GOT3 (cell line): ENCODE measurements around the gene WHRN.

Experiments
- DNase-seq: peaks from one replicate; lab custom pipeline; 2025; ENCODE audit warnings: mixed read lengths; lab: John Stamatoyannopoulos, UW

WHRN gene

GRCh38 chr9:114513959-114514267, 8.6 kb upstream of the WHRN start:
- DNase-seq, result no peak

DNA sequence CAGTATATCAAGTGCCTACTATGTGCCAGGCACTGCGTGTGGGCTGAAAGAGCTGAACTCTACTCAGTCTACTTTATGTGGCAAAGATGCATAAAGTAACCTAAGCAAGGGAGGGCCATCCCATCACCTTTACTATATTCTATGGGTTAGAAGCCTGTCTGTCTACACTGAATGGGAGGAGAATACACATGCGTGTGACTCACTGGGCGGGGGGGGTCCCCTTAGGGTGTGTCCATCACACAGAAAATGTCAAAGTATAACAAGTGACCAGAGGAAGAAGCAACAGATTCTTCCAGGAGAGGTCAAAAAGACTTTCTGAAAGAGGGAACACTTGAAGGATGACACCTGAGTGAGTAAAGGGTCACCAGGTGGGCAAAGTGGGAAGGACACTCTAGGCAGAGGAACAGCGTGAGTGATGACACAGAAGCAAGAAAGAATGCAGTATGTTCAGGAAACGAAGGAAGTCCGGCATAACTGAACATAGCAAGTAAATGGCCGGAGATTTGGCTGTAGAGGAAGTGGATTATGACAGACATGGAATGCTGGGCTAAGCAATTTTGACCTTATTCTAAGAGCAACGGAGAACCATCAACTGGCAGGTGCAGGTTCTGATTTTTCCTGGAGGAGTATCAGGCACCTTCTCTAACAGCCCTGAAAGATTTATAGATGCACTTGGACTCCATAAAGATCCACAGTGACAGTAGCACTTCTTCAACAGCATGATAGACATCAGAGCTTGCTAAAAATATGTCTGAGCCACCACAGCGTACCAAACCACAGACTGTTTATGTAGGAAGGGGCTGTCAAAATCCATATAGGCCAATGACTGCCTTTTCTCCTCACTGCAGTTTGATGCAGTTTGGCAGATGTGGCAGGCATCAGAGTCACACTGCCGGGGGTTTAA, 8.0 kb upstream of the WHRN start:
- no peak for DNase-seq

DNA sequence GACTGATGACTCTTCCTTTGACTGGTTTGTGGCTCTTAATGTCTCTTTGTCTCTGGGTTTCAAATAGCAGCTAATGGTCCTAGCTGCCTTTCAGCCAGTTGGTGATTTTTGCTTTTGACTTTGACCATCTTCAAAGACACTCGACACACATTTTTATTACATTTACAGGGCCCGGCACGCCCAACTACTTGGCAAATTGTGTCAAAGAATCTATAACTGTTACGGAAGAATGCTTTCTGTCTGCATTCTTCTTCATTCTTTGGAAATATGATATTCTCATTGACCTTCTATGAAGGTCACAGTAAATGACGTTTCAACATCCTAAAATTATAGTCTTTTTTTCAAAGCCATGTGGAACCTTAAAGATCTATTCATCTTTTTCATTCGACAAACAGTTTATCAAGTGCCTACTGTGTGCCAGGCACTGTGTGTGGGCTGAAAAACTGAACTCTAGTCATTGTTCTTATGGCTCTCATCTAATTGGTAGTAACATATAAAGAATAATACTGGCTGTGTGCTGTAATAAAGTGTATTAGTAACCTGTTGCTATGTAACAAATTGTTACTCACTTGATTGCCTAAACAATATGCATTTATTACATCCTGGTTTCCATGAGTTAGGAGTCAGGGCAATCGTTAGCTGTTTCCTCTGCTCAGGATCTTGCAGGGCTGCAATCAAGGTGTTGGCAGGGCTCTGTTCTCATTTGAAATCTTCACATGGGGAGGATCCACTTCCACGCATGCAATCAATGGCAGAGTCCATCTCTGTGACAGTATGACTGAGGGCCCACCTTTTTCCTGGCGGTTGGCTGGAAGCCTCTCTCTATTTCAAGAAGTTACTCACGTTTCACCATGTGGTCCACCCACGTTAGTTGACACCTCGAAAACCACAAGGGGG, 7.0 kb upstream of the WHRN start:
- DNase-seq, result no peak

DNA sequence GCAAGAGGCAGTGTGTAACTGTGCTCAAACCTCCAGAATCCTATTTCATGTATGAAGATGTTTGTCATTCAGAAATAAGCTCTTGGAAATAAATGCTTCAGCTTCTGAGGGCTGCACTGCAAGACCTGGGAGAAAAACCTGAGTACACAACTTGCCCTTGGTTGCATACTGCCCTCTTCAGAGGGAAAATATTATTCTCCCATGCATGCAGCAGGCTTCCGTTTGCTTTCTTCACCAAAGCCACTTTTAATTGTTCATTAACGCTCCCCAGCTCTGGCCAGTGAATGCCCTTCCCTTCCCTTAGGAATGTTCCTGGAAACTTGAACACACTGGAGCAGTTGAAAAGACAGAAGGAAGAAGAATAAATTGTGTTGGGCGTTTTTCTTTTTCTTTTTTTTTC, 2.5 kb upstream of the WHRN start:
- DNase-seq, result no peak

DNA sequence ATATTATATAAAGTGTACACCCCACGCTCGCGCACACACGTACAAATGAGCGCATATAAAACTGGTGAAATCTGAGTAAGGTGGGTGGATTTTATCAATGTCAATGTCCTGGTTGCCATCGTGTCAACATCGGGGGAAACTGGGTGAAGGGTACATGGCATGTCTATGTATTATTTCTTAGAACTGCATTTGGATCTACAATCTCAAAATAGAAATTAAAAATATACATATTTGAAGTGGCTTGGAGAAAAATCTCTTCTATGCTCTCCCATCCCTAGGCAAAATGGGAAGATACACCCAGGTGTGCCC, 763 bp upstream of the WHRN start:
- no peak for DNase-seq

DNA sequence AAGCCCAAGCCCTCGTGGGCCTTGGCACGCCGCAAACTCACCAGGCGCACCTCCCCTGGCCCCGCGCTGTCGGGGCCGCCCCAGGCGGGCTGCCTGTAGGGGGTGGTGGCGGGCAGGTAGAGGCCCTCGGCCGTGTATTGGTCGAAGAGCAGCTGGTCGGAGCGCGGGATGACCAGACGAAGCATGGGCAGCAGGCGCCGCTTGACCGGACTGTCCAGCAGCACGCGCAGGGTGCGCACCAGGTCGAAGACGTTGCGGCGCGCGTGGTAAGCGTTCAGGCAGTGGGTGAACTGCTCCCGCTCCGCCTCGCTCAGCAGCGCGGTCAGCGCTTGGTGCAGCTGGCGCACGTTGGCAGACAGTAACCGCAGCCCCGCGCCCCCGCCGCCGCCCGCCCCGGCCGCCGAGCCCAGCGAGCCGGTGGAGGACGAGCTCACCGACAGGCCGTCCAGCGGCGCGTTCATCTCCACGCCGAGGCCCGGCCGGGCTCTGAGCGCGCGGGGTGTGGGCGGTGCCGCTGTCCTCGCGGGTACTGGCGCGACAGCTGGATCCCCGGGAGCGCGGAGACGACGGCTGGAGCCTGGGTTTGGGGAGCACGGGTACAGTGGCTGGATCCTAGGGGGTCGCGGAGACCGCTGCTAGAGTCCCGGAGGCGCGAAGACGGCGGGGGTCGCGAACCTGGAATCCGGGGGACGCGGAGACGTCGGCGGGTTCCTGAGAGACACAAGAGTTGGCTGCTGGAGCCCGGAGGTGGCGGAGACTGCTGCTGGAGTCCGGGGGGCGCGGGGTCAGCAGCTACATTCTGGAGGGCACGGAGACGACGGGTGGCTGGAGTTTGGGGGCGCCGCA, 709 bp downstream of the WHRN start:
- DNase-seq, result no peak

DNA sequence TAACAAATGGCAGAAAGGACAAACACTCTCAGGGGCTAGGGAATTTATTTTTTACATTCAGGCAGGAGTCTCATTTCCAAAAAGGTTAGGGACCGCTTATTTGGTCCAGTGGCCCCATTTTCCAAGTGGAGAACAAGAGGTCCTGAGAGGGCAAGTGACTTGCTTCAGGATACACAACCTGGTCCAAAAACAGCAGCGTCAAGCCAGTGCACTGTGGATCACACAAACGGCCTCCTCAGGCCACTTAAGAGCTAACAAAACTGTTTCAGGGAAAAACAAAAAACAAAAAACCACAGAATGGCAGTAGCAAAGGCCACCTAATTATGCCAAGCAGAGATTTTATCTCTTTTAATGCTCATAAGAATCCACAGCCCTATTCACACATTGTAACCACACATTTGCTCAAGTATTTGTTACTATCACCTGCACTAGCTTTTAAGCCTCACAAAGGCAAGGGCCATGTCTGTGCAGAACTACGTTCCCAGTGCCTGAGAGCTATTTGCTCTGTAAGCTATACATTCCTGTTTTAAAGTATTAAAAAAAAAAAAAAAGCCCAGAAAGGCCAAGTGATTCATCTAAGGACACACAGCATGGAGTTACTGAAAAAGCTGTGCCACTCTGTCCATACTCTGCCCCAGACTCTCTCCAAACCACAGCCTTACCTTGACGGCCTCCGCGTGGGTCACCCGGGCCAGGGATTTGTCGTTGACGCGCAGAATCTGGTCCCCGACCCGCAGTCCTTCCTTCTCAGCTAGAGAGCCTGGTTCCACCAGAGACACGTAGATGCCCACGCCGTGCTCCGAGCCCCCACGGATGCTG, 1.5 kb downstream of the WHRN start:
- DNase-seq, result no peak

DNA sequence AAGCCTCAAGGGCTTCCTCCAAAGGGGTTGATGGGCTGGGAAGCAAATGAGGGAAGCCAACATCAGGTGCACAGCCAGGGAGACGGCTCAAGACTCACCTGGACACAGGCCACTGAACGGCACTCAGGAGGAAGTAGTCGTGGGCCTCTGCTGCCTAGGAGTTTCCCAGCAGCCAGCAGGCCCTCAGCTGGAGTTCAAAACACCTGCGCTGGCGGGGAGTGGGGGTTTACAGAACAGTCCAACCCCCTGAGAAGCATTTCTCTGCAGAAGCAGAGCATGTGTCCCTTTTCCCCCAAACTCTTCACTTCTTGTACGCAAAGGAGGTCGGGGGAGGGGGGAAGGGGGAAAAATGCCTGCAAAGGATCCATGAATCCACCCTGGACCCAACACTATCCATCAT, 2.3 kb downstream of the WHRN start:
- DNase-seq, result no peak

DNA sequence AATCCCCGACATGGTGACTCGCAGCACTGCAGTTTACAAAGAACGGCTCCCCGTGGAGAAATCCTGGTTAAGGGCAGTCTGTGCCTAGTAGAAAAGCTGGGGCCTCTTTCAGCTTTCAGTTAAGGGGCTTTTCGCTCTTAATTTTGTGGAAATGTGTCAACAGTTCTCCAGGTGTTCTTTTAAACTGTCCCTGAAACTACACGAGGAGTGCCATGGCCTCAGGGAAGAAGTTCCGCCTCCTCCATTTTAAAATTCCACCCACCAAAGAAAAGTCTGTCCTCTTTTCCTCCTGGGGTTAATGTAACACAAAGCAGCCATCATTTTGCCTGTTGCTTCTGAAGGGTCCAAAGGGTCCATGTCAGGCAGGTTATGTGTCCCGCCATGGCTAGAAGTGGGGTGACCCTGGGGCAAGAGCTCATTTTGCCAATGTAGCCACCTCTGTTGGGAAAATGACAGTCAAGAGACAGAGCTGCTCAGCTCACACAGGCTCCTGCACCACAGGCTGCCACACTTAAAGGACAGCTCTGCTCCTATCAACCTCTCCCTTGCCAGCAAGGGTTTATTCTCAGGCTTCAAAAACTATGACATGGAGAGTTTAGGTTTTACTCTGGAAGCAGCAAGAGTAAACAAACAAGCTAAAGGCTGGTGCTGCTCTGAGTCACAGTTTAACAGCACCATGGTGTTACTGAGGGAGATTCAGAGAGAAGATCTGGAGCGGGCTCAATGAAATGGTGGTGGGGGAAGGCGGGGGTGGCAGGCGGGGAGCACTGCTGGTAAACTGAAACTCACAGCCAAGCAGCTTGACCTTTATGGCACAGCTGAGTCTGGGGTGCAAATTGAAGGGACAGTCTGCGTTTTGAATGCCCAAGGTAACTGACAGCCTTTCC, 3.2 kb downstream of the WHRN start:
- no peak for DNase-seq

DNA sequence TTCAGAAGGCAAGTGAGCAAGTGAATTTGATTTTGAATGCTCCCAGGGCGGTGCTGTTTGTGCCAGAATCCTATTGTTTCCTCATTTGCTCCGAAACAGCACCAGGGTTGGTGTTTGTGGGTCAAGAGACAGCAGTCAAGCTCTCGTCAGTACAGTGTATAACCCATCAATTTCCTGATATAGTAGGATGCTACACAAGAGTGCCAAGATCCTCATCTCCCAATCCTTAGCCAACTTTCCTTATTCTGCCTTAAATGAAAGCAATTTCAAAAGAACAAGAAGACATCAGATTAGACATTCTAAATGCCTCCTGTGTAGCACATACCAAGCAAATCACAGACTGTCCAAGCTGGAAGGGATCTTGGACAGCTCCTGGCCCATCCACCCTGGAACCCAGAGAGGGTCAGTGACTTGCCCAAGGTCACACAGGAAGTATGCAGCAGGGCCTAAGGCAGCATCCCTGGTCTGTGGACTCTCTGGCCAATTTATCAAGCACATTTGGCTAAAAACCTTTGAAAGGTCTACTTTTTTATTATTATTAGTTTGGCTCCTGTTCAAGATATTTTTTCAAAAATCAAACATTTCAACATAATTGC, 4.5 kb downstream of the WHRN start:
- no peak for DNase-seq

- DNase-seq, result no peak
These were observed 5.2 kb downstream of the WHRN start for GRCh38 chr9:114499941-114500696.

DNA sequence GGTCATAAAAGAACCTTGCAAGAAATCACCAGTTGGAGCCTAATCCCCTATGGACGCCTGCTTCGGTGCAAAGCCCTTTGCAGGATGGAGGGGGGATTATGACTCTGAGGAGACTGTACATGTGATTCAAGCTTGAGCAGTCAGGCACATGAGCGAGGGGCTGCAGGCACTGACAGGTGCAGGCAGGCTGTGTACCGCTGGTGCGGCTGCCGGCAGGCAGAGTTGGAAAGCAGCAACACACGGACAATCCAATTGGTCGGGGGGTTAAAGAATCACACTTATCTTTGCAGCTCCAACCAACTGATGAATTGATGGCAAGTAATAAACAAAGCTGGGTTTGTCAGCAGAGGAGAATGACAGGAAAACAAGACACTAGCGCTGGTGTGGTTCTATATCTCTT, 5.7 kb downstream of the WHRN start:
- no peak for DNase-seq

DNA sequence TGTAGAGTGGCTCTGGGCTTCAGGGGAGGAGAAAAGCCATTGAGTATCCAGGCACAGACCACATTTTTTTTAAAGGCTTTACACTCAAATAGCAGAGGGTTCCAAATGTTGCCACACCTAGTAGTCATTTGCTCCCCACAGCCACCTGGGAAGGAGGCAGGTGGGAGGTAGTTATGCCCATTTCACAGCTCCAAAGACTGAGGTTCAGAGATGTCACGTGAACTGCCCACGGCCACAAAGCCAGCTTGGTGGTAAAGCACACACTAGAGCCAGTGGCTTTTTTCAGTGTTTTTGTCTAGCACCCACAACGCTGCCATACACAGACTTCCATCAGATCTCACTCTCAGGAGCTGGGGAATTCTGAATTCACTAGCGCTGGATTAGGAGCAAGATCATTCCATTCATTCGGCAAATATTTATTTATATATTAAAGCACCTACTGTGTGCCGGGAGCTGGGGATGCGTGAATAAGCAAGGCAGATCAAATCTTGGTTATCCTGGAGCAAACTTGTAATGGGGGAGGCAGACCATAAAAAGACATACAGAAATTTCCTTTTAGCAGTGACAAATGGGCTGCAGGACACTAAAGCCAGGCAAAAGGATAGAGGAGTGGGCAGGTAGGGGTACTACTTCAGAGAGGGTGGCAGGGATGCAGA, 7.4 kb downstream of the WHRN start:
- DNase-seq, result no peak

DNA sequence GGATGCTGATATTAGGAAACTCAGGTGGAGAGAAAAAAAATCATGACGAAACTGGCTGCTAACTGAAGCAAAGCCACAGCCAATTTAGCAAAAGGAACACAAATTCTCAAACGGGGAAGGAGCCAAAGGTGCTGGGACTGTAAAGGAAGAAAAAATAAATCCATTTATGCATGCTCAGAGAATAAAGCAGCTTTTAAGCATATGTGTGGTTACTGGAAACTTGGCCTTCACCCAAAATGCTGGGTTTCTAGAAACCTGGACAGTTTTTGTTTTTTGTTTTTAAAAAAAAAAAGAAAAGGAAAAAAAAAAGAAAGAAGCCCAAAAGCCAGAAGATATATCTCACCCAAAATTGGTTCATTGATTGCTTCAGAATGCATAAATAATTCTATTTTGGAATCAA, 8.0 kb downstream of the WHRN start:
- no peak for DNase-seq

- DNase-seq, result no peak
These were observed 9.3 kb downstream of the WHRN start for GRCh38 chr9:114496011-114496410.

DNA sequence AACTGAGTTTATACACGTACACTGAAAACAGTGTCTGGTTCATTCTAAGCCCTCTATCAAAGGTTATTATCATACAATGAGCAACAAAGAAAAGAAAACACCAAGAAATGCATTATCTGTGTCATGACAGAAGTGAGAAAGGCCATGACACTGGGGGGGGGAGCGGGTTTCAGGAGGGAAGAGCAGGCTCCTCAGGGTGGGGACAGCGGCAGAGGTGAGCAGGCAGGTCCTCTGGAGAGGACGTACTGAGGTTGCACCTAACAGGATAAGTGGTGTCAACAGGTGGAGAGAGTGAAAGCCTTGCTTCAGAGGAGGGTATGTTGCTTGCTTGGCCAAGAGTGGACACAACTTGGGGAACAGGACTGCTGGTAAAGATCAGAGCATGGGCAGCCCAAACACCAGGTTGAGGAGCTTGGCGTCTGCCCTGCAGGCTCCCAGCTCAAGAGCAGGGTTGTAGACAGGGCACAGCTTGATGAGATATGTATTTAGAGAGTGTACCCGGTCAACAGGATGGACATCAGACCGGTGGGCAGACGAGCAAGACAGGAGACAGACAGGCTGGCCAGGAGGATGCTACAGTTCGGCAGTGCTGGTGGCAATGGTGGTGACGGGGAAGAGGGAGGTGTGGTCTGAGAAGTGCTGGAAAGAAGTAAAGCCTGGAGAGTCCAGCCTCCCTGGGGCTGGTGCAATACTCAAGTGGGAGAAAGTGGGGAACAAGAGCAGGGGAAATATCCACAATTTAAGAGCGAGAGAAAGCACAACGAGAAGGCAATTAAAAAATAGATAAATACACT, 10.3 kb downstream of the WHRN start:
- DNase-seq, result no peak

DNA sequence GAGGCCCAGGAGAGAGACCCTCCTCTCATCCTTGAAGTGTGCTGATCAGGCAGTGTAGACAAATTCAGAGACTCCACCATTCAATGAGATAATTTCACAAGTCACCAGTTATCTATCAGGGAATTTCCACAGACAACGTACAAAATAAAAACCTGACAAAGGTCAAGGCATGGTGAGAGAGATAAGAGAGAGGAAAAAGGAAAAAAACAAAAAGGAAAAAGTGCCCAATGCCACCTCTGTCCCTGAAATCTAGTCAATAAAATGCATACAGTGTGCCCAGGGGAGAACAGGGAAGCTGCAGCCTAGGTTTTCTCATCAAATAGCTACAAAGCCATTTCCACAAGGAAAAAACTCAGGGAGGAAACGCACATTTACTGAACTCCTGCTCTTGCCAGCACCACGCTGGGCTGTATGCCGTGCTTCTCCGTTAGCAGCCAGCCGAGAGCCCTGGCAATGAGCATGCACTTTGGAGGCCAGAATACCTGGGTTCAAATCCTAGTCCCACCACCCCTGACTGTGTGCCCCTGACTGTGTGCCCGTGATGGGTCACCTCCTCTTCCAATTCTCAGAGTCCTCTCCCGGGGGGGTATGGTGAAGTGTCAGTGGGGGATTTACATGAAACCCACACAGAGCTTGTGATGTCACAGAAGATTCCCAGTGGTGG, 11.6 kb downstream of the WHRN start:
- no peak for DNase-seq

DNA sequence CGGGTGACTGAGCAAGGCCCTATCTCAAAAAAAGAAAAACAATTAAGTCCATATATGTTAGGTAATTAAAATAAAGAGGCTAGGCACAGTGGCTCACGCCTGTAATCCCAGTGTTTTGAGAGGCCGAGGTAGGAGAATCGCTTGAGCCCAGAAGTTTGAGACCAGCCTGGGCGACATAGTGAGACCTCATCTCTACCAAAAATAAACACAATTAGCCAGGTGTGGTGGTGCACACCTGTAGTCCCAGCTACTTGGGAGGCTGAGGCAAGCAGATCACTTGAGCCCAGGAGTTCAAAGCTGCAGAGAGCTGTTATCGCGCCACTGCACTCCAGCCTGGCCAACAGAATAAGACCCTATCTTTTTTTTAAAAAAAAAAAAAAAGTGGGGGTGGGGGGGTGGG, 12.3 kb downstream of the WHRN start:
- no peak for DNase-seq
